Measurements from ENCODE around the gene LGI4.
"Not testable (repeated sequence)": the region's sequence is repeated elsewhere in the genome, so short reads cannot be mapped to it uniquely, and the experiment has no call there.

LGI4 gene

GRCh38 chr19:35160629-35161433 is 26.0 kb upstream of the LGI4 start:
- DNase-seq (ENCODE audit: low read depth), result no peak

DNA sequence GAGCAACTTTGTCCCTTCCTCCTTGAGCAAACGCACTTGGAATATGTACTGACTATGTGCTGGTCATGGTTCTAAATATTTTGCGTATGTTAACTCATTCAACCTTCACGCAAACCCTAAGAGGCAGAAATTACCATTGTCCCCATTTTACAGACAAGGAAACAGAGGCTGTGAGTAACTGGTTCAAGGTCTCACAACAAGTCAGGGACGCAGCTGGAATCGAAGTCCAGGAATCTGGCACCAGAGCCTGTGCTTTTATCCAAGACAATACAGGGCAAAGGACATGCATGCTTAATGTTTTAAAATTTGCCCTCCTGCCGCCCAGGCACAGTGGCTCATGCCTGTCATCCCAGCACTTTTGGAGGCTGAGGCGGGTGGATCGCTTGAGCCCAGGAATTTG is 24.7 kb upstream of the LGI4 start:
- DNase-seq (ENCODE audit: low read depth), result no peak

DNA sequence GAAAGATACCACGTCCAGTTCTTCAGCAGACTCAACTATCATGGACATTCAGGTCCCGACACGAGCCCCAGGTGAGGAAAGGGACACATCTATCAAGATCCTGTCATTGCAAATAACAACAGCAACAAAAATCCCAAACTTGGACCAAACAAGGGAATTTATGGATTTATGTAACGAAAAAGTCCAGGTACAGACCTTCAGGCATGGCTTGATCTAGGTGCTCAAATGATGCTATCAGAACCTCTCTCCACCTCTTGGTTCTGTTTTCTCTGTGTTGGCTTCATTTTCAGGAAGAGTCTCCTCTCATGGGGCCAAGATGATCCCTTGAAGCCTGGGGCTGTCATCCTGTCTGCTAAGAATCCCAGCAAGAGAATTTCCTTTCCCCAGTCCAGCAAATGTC is 22.6 kb upstream of the LGI4 start:
- no peak for DNase-seq (ENCODE audit: low read depth)

GRCh38 chr19:35156673-35157014 is 21.8 kb upstream of the LGI4 start:
- DNase-seq (ENCODE audit: low read depth), result no peak

DNA sequence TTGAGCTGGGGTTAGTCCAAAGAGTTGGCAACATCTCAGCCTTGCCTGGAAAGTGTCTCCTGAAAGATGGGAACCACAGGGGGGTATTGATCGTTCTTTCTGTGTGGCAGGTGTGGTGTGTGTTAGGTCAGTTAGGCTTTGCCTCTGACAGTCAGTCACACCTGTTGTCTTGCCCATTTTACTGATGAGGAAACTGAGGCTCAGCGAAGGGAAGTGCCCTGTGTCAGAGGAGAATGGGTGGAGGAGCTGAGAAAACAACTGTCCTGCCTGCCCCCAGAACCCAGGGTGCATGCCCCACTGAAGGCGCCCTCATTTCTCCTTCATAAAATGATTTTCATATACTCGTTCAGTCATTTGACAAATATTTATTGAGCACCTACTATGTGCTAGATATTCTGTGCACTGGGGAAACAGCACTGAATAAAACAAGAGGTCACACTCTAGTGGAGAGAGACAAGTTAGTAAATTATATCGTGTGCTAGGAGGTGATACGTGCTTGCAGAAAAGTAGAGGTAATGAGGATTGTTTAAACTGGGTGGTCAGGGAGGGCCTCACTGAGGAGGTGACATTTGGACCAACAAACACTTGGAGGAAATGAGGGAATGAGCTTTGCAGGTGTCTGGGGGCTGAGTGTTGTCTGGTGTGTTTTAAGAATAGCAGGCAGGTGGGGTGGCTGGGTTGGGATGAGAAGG is 21.3 kb upstream of the LGI4 start:
- no peak for DNase-seq (ENCODE audit: low read depth)

- no peak for DNase-seq (ENCODE audit: low read depth)
These were observed 20.6 kb upstream of the LGI4 start for GRCh38 chr19:35155441-35155840.

GRCh38 chr19:35154525-35155406 is 19.9 kb upstream of the LGI4 start, which contains the start of gene FXYD5:
Gene FXYD5 (plus strand): TSS chr19:35154735. CDS start chr19:35155551, 816 bp downstream.
- peak; percentile 87 for DNase-seq (ENCODE audit: low read depth)

GRCh38 chr19:35153701-35154524 is 19.1 kb upstream of the LGI4 start:
- DNase-seq (ENCODE audit: low read depth), result peak; percentile 67

- not testable (repeated sequence) for DNase-seq (ENCODE audit: low read depth)
These were observed 18.3 kb upstream of the LGI4 start for GRCh38 chr19:35153129-35153522.

DNA sequence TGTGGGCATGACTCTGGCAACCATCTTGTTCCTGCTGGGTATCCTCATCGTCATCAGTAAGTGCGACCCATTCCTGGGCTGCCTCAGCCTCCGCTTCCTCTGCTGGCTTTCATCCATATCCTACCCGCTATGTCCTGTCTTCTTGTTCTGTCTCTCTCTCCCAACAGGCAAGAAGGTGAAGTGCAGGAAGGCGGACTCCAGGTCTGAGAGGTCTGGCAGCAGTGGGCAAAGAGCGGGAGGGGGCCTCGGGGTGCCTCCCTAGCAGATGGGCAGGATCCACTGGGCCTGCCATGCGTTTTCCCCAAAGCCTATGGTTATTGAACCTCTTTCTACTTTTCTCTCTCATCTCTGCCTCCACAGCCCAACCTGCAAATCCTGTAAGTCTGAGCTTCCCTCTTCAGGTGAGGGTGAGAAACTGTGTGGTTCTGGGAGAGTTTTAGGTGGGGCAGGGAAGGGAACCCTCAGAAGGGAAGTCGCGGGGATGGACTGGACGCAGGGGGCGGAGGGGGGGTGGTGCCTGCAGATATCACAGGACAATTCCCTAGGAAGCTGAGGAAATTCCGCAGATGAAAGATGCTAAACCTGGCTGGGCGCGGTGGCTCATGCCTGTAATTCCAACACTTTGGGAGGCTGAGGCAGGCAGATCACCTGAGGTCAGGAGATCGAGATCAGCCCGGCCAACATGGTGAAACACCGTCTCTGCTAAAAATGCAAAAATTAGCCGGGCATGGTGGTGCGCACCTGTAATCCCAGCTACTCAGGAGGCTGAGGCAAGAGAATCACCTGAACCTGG is 16.6 kb upstream of the LGI4 start:
- no peak for DNase-seq (ENCODE audit: low read depth)

DNA sequence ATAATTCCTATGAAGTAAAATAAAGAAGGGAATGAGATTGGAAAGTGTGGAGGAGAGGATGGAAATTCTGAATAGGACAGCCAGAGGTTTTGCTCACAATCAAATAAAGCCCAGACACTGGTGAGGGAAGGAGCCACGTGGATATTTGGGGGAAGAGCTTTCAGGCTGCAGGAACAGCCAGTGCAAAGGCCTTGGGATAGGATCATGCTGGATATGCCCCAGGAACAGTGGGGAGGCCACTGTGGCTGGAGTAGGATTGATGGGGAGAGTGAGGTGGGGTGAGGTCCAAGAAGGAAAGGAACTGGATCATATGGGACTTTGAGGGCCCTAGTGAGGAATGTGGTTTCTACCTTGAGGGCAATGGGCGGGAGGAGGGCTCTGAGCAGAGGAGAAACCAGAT is 15.6 kb upstream of the LGI4 start:
- DNase-seq (ENCODE audit: low read depth), result no peak

DNA sequence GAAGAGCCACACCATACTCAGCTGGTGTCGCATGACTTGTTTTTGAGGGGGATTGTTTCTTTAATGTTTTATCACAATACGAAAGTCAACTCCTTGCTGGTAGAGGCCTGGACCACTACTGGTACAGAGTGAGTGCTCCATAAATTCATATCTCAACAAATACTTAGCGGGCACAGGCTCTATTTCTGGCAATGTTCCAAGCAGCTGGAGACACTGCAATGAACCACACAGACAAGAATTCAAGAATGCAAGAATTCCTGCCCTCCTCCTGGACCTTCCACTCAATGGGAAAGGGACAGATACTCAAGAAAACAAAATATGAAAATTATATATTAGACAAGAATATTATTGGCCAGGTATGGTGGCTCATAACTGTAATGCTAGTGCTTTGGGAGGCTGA is 14.6 kb upstream of the LGI4 start:
- no peak for DNase-seq (ENCODE audit: low read depth)

DNA sequence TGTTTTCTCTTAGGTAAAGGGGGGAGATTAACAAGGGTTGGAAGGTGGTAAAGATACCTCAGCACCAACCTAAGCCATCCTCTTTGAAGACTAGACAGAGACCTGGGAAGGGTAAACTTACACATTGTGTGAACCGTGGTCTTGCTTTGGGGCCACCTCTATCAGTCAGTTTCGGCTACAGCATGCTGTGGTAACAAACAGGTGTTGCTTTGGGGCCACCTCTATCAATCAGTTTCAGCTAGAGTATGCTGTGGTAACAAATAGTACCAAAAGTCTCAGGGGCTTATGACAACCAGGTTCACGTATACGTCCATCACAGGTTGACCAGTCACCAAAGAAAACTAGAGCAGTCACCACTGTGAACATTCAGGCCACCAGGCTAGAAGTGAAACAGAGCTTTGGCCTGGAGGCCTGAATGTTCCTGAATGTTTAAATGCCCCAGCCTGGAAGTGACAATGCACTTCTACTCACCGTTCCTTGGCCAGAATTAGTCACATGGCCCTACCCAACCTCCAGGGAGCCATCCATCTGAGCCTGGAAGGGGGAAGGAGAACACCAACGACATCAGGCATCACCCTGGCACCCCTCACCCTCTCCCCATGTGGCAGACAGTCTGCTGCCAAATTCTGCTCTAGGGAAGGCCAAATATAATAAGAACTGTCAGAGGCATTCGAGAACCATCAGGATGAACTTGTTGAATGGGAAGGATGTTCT is 12.0 kb upstream of the LGI4 start:
- DNase-seq (ENCODE audit: low read depth), result no peak

DNA sequence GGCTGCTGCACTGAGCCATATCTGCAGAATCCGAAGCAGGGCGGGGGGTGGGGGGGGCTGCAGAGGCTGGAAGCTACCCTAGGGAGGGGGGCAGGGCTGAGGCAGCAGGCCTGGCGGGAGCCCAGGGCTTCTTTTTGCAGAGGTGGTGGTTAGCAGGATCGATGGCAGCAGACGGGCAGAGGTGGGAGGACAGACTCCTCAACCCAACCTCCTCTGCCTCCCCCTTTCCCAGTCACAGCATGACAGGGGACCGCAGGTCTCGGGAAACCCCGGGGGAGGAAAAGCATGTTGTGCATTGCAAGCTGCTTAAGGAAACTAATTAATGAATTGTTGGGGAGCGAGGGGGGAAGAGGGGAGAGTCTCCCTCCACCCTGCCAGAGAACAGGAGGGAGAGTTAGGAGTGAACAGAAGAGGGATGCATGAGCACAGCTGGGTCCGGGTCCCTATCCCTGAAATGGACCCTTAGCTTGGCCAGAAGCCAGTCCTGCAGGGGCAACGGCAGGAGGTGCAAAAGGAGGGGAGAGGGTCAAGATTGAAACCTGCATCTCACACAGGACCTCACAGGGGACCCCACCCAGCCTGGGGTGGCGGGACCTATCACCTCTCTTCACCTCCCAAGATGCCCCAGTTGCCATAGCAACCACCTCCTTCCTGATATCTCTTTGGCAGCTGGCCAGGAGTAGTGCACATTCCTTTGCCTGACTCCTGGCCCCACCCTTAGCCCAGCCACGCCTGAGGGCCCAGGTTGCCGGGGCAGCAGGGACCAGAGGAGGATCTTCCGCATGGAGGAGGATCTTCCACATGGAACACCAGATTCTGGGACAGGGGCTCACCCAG is 10.0 kb upstream of the LGI4 start:
- DNase-seq (ENCODE audit: low read depth), result no peak

GRCh38 chr19:35144259-35144599 is 9.4 kb upstream of the LGI4 start:
- no peak for DNase-seq (ENCODE audit: low read depth)

GRCh38 chr19:35143818-35144217 is 9.0 kb upstream of the LGI4 start:
- no peak for DNase-seq (ENCODE audit: low read depth)

GRCh38 chr19:35143231-35143715 is 8.4 kb upstream of the LGI4 start, which contains the start of gene FXYD7:
Gene FXYD7 (plus strand): TSS chr19:35143255. CDS start chr19:35143334, 79 bp downstream.
- DNase-seq (ENCODE audit: low read depth), result no peak

- DNase-seq (ENCODE audit: low read depth), result peak; percentile 60
These were observed 7.9 kb upstream of the LGI4 start for GRCh38 chr19:35142606-35143230.
